Tibial nerve (tissue), 4 donors: Measurements from ENCODE around the gene RASSF5.
A peak's percentile ranks its signal among the peaks of the same experiment; 100 is the strongest.

Experiments
- EP300 ChIP-seq, 2 donors: sonication (generic); formaldehyde crosslinking; IDR thresholded peaks; one replicate each; pipeline ENCODE4 v1.6.1; 2017; ENCODE audit warnings: antibody characterized with exemption in 2 of 2, mild to moderate bottlenecking in 1 of 2
- POLR2A ChIP-seq, 2 donors: fragments of 450-650 bp; IDR thresholded peaks; one replicate each; pipeline ENCODE4 v1.6.1; 2017; ENCODE audit warnings: antibody characterized with exemption in 2 of 2, mild to moderate bottlenecking in 2 of 2, moderate library complexity in 2 of 2
- TF ChIP-seq, protein P1 (sequence below), 5 experiments: fragments of 200-600 bp in 3 of 5; fragments of 450-650 bp in 2 of 5; sonication (generic) in 3 of 5; IDR thresholded peaks; one replicate each; pipeline ENCODE4 v1.5.1; 2016 to 2019; ENCODE audit warnings: antibody characterized with exemption in 5 of 5, mild to moderate bottlenecking in 3 of 5, moderate library complexity in 2 of 5

- TF ChIP-seq, protein P1, sequence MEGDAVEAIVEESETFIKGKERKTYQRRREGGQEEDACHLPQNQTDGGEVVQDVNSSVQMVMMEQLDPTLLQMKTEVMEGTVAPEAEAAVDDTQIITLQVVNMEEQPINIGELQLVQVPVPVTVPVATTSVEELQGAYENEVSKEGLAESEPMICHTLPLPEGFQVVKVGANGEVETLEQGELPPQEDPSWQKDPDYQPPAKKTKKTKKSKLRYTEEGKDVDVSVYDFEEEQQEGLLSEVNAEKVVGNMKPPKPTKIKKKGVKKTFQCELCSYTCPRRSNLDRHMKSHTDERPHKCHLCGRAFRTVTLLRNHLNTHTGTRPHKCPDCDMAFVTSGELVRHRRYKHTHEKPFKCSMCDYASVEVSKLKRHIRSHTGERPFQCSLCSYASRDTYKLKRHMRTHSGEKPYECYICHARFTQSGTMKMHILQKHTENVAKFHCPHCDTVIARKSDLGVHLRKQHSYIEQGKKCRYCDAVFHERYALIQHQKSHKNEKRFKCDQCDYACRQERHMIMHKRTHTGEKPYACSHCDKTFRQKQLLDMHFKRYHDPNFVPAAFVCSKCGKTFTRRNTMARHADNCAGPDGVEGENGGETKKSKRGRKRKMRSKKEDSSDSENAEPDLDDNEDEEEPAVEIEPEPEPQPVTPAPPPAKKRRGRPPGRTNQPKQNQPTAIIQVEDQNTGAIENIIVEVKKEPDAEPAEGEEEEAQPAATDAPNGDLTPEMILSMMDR (IDR thresholded peaks at IDR 0.05) = no peak
- no peak for TF ChIP-seq POLR2A (IDR thresholded peaks at IDR 0.05)
- peak in 1 of 2 donors; percentile 25 for TF ChIP-seq EP300 (IDR thresholded peaks at IDR 0.05)
Observed at GRCh38 chr1:206508956-206509355, 1.6 kb downstream of the RASSF5 start.
